Islet precursor cell (in vitro differentiated cells): Measurements from ENCODE around the gene CALN1.
A peak's percentile ranks its signal among the peaks of the same experiment; 100 is the strongest.
"Not testable (repeated sequence)": the region's sequence is repeated elsewhere in the genome, so short reads cannot be mapped to it uniquely, and the experiment has no call there.

Experiments used
- DNase-seq: peaks from one replicate; pipeline ENCODE4 v3.0.0-alpha.2; 2018

Gene CALN1

GRCh38 chr7:72408966-72409637 is 3.0 kb downstream of the CALN1 start:
- DNase-seq: no peak

GRCh38 chr7:72406820-72407403 is 5.2 kb downstream of the CALN1 start:
- no peak for DNase-seq

GRCh38 chr7:72405871-72406270 is 6.3 kb downstream of the CALN1 start:
- no peak for DNase-seq

DNA sequence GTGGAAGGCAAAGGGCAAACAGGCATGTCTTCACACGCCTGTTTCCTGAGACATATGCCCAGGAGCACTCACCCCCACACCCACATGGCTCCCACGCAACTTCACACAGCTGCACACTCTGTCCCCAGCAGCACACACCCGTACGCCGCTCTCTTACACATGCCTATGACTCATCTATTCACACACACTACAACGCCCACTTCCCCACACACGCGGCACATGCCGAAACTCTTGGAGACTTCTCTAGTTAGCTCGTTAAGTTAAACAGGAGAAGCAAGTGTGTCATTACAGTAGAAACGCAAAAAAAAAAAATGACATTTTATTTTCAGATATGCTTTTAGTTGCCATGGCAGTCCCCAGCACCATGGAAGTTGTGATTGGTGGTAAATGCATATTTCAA is 6.7 kb downstream of the CALN1 start:
- no peak for DNase-seq

DNA sequence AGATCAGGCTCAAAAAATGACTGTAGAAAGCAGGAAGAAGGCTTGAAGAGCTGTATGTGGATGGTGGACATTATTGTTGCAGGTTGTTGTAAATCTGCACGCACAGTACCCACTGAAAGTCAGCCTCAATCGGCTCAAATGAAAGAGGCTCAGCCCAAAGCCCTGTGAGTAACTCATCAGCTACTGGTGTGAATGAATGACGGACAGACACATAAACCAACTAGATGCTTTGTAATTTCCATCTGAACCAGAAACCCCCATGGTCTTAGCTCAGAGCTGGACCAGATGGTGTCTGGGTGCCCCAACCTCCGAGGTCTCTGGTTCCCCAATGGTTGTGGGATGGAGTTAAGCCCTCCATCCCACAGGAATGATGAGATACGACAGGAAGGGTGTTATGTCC is 7.4 kb downstream of the CALN1 start:
- DNase-seq: no peak

GRCh38 chr7:72403458-72404076 is 8.6 kb downstream of the CALN1 start:
- no peak for DNase-seq

GRCh38 chr7:72394016-72394415 is 18.1 kb downstream of the CALN1 start:
- DNase-seq: no peak

GRCh38 chr7:72391821-72392377 is 20.2 kb downstream of the CALN1 start:
- DNase-seq: no peak

DNA sequence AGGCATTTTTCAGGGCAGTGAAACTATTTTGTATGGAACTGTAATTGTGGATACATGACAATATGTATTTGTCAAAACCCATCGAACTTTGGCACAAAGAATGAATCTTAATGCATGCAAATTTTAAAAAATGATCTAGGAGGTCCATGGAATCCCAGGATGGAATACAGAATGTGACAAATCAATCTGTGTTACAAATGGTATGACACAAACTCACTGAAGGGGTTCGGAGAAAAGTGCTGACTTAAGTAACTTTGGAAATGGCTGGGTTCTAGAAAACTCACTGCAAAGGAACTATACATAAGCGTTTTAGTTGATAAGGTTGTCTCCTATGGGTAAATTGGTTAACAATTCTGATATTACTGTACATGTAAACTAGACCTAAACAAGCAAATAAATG is 26.0 kb downstream of the CALN1 start:
- DNase-seq: no peak

- no peak for DNase-seq
Observed at GRCh38 chr7:72362246-72362645, 49.9 kb downstream of the CALN1 start.

GRCh38 chr7:72345208-72345727 is 66.9 kb downstream of the CALN1 start:
- DNase-seq: no peak

DNA sequence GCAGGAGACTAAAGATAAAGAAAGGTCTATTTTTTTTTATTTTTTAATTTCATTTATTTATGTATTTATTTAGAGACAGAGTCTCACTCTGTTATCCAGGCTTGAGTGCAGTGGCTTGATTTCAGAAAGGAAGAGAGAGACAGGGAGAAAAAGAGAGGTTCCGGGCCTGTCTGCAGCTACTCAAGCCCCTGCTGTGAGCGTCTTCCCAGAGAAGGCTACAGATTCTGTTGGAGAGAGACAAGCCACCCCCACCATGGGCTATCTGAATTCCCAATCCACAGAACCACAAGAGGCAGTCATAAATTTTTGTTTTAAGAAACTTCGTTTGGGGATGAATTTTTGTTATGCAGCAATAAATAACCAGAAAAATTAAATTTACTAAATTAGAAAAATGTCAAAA is 68.1 kb downstream of the CALN1 start:
- DNase-seq: no peak

DNA sequence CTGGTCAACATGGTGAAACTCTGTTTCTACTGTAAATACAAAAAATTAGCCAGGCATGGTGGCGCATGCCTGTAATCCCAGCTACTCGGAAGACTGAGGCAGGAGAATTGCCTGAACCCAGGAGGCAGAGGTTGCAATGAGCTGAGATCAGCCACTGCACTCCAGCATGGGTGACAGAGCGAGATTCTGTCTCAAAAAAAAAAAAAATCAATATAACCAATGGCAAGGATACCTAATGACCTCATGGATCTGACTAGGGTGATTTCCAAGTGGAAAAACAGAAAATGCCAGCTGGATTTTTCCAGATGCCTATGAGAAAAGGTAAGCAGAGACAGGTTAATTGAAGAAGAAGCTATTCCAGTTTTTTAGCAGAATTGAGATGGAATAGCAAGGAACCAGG is 68.8 kb downstream of the CALN1 start:
- not testable (repeated sequence) for DNase-seq

DNA sequence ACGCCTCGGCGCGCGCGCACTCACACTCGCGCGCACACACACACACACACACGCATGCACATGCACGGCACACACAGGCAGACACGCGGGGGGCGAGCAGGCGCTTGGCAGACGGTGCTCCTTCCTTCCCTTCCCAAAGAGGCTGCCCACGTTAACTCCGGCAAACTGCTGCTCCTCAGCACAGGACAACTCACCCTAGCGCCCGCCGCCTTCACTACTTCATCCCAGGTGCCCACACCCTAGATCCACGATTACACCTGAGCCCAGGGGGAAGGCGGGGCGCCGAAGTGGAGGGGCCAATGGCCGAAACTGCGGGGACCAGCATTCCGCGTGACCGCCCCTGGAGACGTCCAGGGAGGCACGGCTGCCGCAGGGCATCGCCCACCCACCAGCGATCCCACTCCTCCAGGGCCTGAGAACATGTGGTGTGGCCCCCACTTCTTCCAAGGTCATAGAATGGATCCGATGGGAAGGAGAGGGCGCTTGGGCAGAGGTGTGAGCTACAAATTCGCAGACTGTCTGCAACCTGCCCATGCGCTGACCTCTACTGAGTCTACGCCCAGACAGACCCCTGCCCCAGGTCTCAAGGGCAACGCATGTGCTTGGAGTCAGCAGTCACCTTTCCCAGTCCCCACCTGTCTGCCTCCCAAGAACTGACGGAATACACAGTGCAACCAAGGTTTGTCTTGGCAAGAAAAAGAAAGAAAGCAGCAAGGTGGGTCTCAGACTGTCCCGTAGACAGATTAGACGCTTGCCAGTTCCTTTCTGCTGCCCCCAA is 74.6 kb downstream of the CALN1 start:
- no peak for DNase-seq

GRCh38 chr7:72336632-72337389 is 75.3 kb downstream of the CALN1 start:
- no peak for DNase-seq

DNA sequence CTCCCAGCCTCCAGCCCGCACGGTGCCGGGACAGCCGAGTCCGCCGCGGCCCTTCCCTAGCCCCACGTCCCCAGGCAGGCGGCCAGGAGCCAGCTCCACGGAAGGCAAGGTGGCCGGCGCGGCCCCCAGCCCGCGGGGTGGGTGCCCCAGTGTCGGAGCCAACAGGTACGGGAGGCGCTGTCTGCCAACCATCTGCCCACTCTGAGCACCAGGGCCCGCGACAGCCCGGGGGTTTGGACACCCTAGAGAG is 75.8 kb downstream of the CALN1 start:
- no peak for DNase-seq

- peak; percentile 62 for DNase-seq
Observed at GRCh38 chr7:72335561-72336381, 76.4 kb downstream of the CALN1 start.

GRCh38 chr7:72334698-72335097 is 77.4 kb downstream of the CALN1 start:
- no peak for DNase-seq

DNA sequence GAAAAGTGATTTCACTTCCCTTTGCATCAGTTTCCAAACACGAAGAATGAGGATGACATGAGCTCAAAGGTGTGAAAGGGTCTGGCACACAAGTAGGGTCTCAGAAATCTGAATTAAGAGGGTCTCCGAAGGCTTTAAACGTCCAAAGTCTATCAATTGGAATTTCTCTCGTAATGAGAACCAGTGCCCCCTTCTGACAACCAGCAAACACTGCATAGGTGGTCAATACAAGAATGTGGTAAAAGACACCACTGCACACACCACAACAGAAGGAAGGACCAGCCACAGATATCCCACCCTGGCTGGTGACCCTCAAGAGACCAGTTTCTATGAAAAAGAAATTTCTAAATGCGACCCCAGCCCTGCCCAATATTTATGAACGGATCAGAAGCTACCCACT is 78.1 kb downstream of the CALN1 start:
- DNase-seq: no peak

- DNase-seq: no peak
Observed at GRCh38 chr7:72326811-72327210, 85.3 kb downstream of the CALN1 start.

DNA sequence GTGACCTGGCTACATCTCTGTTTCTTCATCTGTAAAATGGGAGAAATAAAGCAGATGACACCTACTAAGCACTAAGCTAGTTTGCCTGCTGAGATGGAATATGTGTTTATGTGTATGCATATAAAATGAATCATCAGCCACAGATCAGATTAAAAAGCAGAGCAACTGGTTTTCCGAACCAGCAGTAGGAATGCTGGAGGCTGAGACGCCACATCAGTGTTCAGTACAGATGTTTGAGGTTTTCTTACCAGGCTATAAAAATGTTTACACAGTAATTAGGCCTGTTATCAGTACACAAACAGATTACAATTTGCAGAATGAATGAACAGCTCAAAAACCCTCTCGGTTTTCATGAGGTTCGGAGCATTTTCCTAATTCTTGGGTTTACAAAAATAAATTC is 85.8 kb downstream of the CALN1 start:
- no peak for DNase-seq

- DNase-seq: no peak
Observed at GRCh38 chr7:72325561-72325960, 86.6 kb downstream of the CALN1 start.
